ENCODE data around the gene VMP1. TPM values are rescaled to one million over a fixed set of nuclear protein-coding genes. Genes with fewer than 3 reads are reported as not detected.
A peak's percentile ranks its signal among the peaks of the same experiment; 100 is the strongest.

VMP1 gene
- total and polyA plus RNA-seq, 2 of the 13 experiments (the other 11 are each of a cell fraction or from before 2014, with no cell fraction given), result 186 to 271 TPM

DNA sequence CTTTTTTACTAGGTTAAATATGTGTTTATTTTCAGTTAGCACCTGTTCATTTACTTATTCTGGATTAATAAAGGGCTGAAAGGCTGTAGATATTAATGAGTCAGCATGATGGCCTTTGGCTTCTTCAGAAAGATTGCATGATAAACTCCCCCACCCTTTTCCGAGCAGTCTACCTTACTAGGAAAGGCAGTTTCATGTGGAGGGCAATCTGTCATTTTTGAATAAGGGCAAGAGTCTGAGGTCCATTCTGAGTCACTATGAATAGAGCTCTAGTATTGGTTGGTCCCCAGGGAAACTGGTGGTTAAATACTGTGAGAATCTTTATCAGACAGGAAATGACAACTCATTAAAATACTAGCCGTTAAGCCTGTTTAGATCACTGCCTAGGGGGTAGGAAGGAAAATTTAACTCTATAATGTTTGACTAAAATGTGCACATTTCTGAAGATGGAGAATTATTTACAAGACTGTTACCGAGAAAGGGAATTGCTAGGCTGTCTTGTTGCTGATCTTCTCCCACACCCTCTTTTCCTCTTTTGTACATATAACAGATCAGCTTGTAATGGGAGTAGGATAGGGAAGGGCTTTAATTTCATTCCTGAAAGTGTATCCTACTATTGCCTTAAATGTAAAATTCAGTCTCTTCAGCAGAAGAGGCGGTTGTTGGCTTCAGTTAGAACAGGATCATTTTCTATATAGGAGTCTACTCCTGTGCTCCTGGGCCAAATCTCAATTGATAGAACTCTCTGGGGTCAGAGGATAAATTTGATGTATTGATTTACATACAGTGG, 122.0 kb downstream of the VMP1 start (continued):
- TF ChIP-seq, protein P1, sequence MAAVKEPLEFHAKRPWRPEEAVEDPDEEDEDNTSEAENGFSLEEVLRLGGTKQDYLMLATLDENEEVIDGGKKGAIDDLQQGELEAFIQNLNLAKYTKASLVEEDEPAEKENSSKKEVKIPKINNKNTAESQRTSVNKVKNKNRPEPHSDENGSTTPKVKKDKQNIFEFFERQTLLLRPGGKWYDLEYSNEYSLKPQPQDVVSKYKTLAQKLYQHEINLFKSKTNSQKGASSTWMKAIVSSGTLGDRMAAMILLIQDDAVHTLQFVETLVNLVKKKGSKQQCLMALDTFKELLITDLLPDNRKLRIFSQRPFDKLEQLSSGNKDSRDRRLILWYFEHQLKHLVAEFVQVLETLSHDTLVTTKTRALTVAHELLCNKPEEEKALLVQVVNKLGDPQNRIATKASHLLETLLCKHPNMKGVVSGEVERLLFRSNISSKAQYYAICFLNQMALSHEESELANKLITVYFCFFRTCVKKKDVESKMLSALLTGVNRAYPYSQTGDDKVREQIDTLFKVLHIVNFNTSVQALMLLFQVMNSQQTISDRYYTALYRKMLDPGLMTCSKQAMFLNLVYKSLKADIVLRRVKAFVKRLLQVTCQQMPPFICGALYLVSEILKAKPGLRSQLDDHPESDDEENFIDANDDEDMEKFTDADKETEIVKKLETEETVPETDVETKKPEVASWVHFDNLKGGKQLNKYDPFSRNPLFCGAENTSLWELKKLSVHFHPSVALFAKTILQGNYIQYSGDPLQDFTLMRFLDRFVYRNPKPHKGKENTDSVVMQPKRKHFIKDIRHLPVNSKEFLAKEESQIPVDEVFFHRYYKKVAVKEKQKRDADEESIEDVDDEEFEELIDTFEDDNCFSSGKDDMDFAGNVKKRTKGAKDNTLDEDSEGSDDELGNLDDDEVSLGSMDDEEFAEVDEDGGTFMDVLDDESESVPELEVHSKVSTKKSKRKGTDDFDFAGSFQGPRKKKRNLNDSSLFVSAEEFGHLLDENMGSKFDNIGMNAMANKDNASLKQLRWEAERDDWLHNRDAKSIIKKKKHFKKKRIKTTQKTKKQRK (IDR thresholded peaks at IDR 0.05; ENCODE audit: low read length), result no peak
- TF ChIP-seq SP1 (IDR thresholded peaks at IDR 0.05) (no peak), SP1 (CRISPR knock-in tag; IDR thresholded peaks at IDR 0.05) (no peak), ZNF451 (CRISPR knock-in tag; IDR thresholded peaks at IDR 0.05) (no peak), ZNF10 (CRISPR knock-in tag; IDR thresholded peaks at IDR 0.05; ENCODE audit: borderline replicate concordance, low read depth) (no peak), GFI1 (CRISPR knock-in tag; IDR thresholded peaks at IDR 0.05; ENCODE audit: borderline replicate concordance) (no peak), FOXJ3 (CRISPR knock-in tag; IDR thresholded peaks at IDR 0.05; ENCODE audit: borderline replicate concordance) (no peak), ZNF569 (CRISPR knock-in tag; IDR thresholded peaks at IDR 0.05; ENCODE audit: borderline replicate concordance) (no peak), NCOR1 (IDR thresholded peaks at IDR 0.05; ENCODE audit: borderline replicate concordance, low read length) (peak; percentile 71; the same call in 1 of the 2 replicates), ZNF670 (CRISPR knock-in tag; IDR thresholded peaks at IDR 0.05; ENCODE audit: borderline replicate concordance) (0 out of 2 replicates have a peak, but pooled peaks have one; percentile 35), KAT7 (CRISPR knock-in tag; IDR thresholded peaks at IDR 0.05; ENCODE audit: borderline replicate concordance) (no peak), CREB1 (IDR thresholded peaks at IDR 0.05) (peak; percentile 42; the same call in 1 of the 2 replicates), CREB1 (CRISPR knock-in tag; IDR thresholded peaks at IDR 0.05) (peak; percentile 80), ZSCAN20 (CRISPR knock-in tag; IDR thresholded peaks at IDR 0.05; ENCODE audit: borderline replicate concordance) (no peak), ZNF572 (CRISPR knock-in tag; IDR thresholded peaks at IDR 0.05) (no peak), TGIF2 (CRISPR knock-in tag; IDR thresholded peaks at IDR 0.05) (peak; percentile 92), ZNF430 (CRISPR knock-in tag; IDR thresholded peaks at IDR 0.05) (0 out of 2 replicates have a peak, but pooled peaks have one; percentile 31), CEBPB (IDR thresholded peaks at IDR 0.05; ENCODE audit: borderline replicate concordance, low read depth, low read length) (no peak)
- TF ChIP-seq, protein P2, sequence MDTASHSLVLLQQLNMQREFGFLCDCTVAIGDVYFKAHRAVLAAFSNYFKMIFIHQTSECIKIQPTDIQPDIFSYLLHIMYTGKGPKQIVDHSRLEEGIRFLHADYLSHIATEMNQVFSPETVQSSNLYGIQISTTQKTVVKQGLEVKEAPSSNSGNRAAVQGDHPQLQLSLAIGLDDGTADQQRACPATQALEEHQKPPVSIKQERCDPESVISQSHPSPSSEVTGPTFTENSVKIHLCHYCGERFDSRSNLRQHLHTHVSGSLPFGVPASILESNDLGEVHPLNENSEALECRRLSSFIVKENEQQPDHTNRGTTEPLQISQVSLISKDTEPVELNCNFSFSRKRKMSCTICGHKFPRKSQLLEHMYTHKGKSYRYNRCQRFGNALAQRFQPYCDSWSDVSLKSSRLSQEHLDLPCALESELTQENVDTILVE (CRISPR knock-in tag; IDR thresholded peaks at IDR 0.05), result no peak
- TF ChIP-seq, protein P3, sequence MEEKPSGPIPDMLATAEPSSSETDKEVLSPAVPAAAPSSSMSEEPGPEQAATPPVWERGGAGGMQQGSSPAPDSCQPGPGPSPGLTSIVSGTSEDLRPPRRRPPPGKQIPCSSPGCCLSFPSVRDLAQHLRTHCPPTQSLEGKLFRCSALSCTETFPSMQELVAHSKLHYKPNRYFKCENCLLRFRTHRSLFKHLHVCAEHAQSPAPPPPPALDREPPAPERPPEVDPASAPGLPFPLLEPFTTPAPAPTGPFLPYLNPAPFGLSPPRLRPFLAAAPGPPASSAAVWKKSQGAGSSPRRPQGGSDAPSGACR (CRISPR knock-in tag; IDR thresholded peaks at IDR 0.05), result no peak
- TF ChIP-seq, protein P4, sequence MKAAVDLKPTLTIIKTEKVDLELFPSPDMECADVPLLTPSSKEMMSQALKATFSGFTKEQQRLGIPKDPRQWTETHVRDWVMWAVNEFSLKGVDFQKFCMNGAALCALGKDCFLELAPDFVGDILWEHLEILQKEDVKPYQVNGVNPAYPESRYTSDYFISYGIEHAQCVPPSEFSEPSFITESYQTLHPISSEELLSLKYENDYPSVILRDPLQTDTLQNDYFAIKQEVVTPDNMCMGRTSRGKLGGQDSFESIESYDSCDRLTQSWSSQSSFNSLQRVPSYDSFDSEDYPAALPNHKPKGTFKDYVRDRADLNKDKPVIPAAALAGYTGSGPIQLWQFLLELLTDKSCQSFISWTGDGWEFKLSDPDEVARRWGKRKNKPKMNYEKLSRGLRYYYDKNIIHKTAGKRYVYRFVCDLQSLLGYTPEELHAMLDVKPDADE (CRISPR knock-in tag; IDR thresholded peaks at IDR 0.05), result no peak
- TF ChIP-seq, protein P5, sequence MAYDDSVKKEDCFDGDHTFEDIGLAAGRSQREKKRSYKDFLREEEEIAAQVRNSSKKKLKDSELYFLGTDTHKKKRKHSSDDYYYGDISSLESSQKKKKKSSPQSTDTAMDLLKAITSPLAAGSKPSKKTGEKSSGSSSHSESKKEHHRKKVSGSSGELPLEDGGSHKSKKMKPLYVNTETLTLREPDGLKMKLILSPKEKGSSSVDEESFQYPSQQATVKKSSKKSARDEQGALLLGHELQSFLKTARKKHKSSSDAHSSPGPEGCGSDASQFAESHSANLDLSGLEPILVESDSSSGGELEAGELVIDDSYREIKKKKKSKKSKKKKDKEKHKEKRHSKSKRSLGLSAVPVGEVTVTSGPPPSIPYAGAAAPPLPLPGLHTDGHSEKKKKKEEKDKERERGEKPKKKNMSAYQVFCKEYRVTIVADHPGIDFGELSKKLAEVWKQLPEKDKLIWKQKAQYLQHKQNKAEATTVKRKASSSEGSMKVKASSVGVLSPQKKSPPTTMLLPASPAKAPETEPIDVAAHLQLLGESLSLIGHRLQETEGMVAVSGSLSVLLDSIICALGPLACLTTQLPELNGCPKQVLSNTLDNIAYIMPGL (CRISPR knock-in tag; IDR thresholded peaks at IDR 0.05; ENCODE audit: borderline replicate concordance in 1 of 2, low read depth in 1 of 2), result peak in 1 of 2 experiments; percentile 53; a peak in 2 of 4 replicates
